ENCODE measurements around the gene PCBP1.

DNA sequence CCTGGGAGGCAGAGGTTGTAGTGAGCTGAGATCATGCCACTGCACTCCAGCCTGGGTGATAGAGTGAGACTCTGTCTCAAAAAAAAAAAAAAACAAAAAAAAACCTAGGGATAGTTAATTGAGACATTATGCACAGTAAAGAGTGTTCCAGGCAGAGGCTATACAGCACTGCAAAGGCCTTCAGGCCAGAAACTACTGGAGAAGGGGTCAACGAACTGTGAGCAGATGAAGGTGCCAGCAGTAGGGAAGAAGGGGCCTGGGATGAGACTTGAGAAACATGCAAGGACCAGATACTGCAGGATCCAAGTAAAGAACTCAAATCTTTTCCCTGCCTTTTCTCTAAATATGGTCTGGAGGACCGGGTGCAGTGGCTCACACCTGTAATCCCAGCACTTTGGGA is 26.0 kb upstream of the PCBP1 start:
- TF ChIP-seq, protein P1, sequence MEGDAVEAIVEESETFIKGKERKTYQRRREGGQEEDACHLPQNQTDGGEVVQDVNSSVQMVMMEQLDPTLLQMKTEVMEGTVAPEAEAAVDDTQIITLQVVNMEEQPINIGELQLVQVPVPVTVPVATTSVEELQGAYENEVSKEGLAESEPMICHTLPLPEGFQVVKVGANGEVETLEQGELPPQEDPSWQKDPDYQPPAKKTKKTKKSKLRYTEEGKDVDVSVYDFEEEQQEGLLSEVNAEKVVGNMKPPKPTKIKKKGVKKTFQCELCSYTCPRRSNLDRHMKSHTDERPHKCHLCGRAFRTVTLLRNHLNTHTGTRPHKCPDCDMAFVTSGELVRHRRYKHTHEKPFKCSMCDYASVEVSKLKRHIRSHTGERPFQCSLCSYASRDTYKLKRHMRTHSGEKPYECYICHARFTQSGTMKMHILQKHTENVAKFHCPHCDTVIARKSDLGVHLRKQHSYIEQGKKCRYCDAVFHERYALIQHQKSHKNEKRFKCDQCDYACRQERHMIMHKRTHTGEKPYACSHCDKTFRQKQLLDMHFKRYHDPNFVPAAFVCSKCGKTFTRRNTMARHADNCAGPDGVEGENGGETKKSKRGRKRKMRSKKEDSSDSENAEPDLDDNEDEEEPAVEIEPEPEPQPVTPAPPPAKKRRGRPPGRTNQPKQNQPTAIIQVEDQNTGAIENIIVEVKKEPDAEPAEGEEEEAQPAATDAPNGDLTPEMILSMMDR (IDR thresholded peaks at IDR 0.05): no peak
- TF ChIP-seq POLR2A (IDR thresholded peaks at IDR 0.05): no peak
